ENCODE results near the gene SLC4A8.

Gene SLC4A8

DNA sequence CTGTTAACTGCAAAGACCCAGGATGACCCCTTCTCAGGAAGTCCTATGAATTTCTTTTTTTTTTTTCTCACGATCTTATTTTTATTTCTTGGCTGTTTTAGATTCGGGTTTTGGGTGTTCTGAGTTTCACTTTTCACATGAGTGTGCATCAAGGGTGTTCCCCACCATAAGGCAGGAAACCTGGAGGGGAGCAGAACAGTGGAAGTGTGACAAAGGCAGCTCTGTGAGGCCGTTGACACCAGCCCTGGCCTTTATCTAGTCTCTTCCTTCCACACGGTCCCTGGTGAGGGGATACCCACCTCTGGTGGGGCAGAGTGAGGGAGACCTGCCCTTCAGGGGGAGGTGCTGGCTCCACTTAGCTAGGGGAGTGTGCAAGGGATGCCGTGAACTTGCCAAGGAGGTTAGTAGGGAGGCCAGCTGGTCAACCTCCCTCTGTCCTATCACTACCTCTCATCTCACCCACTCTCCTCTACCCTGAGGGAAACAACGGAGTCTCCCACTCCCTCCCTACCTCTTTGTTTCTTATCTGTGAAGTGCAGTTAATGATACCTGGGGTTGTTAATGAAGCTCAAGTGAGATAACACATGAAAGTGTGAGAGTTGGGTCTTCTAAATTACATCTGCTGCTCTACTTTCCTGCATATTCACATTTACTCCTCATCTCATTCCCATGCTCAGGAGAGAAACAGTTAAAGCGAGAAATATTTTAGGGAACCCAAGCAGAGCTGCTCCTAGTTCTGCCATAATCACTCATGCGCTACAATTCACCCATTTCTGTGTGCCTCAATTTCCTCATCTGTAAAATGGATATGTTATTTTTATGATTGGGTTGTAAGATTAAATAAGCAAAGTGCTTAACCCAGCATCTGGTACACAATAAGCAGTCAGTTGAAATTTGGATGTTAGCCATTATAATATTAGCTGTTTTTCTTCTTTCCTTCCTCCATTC is 29.1 kb upstream of the SLC4A8 start:
- DNase-seq, result peak; percentile 41

- DNase-seq, result no peak
Measured at GRCh38 chr12:51397670-51398069, 27.0 kb upstream of the SLC4A8 start.

GRCh38 chr12:51399891-51400290 is 24.7 kb upstream of the SLC4A8 start:
- DNase-seq, result no peak

GRCh38 chr12:51401020-51401419 is 23.6 kb upstream of the SLC4A8 start:
- DNase-seq, result no peak

GRCh38 chr12:51401486-51401885 is 23.1 kb upstream of the SLC4A8 start:
- no peak for DNase-seq

GRCh38 chr12:51401900-51402299 is 22.7 kb upstream of the SLC4A8 start:
- no peak for DNase-seq

DNA sequence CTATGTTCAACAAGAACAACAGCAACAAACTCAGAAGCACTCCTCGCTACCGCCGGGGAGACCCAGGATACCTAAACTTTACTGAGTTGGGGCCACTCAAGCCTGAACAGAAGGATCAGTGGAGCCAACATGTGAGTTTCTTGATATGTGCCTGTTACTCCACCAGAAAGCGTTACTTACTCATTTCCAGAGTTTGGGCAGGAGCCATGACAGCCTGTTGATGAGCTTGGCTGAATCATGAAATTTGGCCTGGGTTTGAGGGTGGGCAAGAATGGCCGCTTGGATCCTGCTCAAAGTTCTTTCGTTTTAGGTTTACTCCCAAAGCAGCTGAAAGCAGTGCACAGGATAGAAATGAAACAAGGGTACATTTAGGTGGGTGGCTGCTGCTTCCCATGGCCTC is 21.5 kb upstream of the SLC4A8 start:
- no peak for DNase-seq

DNA sequence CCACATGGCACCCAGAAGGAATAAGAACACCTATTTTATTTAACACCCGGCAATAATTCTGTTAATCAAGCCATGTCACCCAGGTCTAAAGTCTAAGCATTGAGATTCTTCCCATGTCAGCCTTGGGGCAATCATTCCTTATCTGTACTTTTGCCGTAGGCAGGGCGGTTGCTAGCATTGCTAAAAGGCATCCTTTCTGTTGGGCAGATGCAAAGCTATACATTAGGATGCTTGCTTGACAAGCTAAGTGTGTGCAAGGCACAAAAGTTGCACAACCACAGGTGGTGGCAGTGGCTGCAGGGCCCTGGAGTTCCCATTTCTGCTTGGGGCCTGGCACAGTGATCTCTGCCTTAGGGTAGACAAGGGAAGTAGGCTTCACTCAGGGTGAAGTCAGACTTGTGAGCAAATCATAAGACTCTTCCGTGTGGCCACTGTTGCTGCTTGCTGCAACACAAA is 20.9 kb upstream of the SLC4A8 start:
- DNase-seq, result no peak

DNA sequence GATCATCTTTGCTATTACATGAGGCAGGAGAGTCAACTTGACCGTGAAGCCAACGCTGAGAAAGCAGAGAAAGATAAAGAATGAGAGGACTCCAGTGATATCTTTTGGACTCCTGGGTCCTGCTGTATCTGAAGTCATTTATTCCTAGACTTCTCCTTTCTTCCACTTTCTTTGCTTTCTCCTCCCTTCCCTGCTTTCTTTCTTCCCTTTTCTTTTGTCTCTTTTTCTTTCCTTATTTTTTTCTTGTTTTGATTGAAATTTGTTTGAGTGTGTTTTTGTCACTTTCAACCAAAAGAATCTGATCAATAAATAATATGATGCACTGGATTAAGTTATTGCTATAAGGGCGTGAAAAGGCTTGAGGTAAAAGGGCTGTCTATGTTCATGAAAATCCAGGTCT is 20.0 kb upstream of the SLC4A8 start:
- no peak for DNase-seq

- DNase-seq, result no peak
Measured at GRCh38 chr12:51405801-51406207, 18.8 kb upstream of the SLC4A8 start.

DNA sequence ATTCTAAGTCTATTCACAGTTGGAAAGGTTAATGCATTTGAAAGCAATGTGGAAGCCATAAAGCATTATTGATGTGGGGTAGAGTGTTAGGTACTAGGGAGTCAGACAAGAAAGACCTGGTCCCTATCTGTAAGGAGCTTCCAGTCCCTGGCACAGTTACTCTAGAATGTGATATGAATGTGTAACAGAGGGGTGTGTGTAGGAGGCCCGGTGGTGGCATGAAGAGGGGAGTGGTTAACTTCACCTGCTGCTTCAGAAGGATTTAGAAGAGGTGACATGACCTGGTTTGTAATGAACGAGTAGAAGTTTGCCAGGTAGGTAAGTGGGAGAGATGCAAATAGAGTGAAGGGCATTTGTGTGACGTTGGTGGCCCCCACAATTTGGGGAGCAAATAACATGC is 18.3 kb upstream of the SLC4A8 start:
- DNase-seq, result no peak

GRCh38 chr12:51406859-51407258 is 17.8 kb upstream of the SLC4A8 start:
- no peak for DNase-seq

DNA sequence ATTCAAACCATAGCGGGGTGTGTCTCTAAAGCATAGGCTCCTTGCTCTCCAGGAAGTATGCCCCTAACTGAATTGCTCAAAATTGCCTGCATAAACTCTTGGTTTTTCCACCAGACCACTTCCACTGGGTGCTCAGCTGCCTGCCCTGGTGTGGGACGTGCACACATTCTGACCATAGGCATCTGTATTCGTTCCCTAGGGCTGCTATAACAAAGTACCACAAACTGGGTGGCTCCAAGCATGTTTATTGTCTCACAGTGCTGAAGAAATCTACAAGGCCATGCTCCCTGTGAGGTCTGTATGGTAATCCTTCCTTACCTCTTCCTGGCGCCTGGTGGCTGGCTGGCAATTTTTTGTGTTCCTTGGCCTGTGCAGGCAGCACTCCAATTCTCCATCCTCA is 17.0 kb upstream of the SLC4A8 start:
- no peak for DNase-seq

DNA sequence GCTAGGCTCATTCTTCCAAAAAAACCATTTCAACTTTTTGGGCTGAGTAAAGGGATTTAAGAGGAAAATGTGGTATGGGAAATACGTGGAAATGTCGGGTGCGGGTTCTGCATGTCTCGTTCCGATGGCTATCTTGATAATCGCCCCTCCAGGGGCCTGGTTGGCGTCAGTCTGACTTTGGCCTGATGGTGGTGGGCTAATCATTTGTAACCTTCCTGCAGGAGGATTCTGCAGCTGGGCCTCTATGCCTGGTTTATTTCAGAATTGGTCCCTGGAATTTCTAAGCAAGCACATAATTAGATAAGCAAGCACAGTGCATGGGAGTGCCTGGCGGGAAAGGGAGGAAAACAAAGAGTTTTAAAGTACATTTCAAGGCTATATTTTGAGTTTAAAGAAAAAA is 14.8 kb upstream of the SLC4A8 start:
- DNase-seq, result no peak

DNA sequence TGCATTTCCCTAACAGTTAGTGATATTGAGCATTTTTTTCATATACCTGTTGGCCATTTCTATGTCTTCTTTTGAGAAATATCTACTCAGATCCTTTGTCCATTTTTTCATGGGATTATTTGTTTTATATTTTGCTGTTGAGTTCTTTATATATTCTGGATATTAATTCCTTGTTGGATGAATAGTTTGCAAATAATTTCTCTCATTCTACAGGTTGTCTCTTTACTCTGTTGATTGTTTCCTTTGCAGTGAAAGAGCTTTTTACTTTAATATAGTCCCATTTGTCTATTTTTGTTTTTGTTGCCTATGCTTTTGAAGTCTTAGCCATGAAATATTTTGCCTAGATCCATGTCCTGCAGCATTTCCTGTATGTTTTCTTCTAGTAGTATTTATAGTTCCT is 11.5 kb upstream of the SLC4A8 start:
- DNase-seq, result no peak

GRCh38 chr12:51413791-51414190 is 10.8 kb upstream of the SLC4A8 start:
- DNase-seq, result no peak

DNA sequence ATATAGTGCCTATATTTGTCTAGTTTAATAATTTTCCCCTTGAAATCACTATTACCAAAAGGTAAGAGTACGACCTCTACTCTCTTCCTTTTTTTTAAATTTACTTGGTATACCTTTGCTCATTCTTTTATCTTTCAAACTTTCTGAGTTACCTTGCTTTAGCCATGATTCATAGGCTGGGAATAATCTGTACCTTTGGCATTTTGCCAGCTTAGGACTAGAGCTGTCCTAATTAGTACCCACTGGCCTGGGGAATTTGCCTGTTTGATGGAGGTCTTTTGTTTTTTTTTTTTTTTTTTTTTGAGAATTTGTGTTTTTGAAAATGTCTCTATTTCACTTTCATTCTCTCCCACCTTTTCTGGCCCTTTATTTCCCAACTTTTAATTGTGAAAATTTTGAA is 8.7 kb upstream of the SLC4A8 start:
- DNase-seq, result no peak

- DNase-seq, result no peak
Measured at GRCh38 chr12:51417826-51418225, 6.8 kb upstream of the SLC4A8 start.

DNA sequence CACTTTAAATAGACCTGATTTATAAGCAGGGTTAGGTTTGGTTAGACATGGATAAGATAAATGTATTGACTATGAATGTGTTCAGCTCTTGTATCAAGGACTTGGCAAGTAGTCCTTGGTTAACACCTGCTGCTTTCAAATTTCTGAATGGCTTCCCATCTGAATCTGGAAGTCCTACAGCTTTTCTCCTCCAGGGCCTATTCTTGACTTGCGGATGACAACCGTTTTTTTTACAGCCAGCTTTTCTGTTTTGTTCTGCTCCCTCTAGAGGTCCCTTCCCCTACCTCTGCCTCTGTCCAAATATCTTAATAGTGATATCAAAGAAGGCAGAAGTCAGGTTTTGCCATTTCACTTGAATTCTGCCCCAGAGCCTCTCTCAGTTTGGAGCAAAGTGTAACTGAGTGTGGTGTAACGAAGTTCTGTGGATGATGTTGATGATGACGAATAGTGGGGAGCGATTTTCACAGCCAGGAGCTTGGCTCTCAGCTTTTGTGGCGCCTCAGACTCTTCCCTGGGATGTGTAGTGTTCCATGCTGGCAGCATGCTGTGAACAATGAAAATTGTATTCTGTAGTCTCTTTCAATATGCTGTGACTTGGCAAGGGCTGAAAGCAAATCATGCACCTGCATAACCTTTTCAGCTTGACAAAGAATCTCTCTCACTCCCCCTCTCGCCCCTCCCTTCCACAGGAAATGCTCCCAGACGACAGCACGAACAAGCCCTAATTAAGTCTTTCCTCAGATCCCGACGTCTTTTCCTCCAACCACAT is 5.0 kb upstream of the SLC4A8 start:
- no peak for DNase-seq

GRCh38 chr12:51421266-51421884 is 3.3 kb upstream of the SLC4A8 start:
- peak; percentile 69 for DNase-seq

DNA sequence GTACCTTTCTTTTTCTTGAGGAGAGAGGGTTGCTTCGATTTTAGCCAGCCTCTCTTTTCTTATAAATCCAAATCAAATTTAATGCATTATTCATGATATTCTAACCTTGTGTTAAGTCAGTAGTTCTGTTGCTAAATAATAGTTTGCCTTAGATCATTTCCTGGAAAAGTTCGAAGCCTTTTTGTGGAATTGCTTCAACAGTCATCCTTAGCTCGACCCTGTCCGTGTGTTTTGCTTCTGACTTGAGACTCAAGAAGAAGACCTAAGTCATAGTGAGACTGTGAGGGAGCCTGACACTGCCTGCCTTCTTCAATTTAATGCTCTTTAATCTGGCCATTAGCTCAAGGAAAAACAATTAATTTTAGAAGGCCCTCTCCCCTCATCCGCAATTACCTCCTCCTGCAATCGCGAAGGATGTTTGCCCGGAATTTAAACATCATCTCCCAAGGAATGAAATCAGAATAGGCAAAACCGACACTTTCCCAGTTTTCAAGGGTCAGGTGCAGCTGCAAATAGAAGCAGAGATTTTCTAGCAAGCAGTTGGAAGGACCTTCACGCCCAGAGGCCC is 453 bp upstream of the SLC4A8 start:
- no peak for DNase-seq

DNA sequence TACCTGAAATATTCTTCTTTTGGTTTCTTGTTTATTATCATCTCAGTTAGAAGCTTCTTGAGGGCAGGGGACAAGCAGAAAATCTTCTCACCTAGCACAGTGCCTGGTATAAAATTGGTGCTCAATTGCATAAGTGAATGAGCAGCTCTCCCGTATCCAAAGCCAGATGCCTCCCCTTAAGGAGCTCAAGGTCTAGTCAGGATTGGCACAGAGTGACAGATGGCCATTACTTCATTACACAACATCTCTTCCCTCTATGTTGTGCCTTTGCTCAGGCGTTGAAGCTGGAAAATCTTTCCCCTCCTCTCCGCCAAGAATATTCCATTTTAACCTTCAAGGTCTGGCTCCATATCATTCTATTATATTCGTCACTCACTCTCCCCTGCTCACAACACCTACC is 3.6 kb downstream of the SLC4A8 start:
- DNase-seq, result no peak

DNA sequence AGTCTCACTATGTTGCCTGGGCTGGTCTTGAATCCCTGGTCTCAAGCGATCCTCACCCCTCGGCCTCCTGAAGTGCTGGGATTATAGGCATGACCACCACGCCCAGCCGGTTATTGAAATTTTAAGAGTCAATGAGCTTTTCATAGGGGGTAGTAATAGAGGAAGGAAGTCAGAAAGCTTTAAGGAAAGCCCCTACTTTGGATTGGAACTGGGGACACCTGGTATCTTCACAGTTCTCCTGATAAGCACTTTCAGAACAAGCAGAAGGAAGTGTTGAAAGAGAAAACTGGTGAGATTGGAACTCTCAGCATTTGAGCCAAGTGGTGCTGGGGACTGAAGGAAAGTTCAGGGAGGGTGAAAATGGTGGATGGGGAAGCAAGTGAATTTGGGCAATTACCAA is 5.1 kb downstream of the SLC4A8 start:
- no peak for DNase-seq
